ENCODE data around the gene SYT14.
"Not testable (repeated sequence)": the region's sequence is repeated elsewhere in the genome, so short reads cannot be mapped to it uniquely, and the experiment has no call there.

Gene SYT14

GRCh38 chr1:209945377-209945776 lies 7.4 kb downstream of the SYT14 start:
- no peak for DNase-seq

GRCh38 chr1:209948155-209948554 lies 10.1 kb downstream of the SYT14 start:
- no peak for DNase-seq

- DNase-seq, result no peak
These were observed 18.1 kb downstream of the SYT14 start for GRCh38 chr1:209956116-209956515.

DNA sequence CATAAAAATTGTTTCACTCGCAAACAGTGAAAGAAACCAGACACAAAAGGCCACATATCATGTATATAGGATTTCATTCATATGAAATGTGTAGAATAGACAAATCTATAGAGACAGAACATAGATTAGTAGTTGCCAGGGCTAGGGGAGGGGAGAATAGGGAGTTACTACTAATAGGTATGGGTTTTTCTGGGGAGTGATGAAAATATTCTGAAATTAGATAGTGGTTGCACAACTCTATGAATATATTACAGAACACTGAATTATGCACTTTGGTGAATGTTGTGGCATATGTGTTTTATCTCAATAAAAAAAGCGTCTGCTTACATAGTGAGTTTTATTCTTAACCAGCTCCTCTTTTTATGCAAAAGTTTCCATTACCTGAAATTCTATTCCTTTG lies 21.6 kb downstream of the SYT14 start:
- DNase-seq, result no peak

DNA sequence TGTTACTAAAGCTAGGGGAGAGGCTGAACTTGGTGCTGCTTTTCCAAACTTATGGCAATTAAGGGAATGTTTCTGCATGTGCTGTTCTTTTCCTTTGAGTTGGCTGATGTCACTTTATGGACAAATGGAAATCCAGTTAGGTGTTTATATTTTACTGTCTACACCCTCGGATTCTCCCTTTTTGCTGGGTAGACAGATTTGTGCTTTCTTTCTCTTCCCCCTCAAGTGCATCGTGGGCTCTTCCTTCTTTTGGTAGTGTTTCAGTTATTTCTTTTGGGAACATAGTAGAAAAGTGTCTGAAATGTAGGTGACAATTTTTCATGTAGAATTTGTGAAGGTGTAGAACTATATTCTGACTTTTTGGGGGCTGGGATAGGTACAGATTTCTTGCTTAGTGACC lies 22.9 kb downstream of the SYT14 start:
- DNase-seq, result no peak

GRCh38 chr1:209962388-209962787 lies 24.4 kb downstream of the SYT14 start:
- DNase-seq, result no peak

DNA sequence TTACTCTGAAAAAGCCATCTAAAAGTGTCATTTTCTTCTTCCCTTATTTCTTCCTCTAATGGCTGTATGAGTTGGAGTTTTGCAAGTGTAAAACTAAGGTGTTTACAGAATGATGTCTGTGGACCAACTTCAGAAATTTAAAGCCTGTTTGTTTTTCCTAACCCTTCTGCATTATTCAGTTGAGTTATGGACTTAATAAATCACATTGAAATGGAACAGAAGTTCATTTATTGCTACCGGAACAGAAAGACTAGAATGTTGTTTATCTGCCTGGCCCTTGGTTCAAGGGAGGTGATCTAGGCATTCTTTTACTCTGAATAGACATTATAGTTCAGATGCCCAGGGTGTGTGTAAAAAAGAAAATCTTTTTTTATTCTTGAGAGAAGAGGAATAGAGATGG lies 24.8 kb downstream of the SYT14 start:
- no peak for DNase-seq

DNA sequence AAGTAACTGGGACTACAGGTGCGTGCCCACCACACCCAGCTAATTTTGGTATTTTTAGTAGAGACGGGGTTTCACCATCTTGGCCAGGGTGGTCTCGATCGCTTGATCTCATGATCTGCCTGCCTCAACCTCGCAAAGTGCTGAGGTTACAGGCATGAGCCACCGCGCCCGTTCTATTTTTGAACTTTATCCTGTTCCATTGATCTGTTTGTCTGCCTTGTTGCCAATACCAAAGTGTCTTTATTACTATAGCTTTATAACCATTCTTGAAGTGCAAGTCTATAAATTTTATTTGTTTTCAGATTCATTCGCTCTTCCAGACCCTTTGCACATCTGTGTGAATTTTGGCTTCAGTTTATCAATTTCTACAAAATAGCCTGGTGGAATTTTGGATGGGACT lies 28.0 kb downstream of the SYT14 start:
- DNase-seq, result no peak

DNA sequence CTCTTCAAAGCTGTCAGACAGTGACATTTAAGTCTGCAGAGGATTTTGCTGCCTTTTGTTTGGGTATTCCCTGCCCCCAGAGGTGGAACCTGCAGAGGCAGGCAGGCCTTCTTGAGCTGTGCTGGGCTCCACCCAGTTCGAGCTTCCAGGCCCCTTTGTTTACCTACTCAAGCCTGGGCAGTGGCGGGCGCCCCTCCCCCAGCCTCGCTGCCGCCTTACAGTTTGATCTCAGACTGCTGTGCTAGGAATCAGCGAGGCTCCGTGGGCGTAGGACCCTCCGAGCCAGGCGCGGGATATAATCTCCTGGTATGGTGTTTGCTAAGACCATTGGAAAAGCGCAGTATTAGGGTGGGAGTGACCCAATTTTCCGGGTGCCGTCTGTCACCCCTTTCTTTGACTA lies 40.7 kb downstream of the SYT14 start:
- not testable (repeated sequence) for DNase-seq

DNA sequence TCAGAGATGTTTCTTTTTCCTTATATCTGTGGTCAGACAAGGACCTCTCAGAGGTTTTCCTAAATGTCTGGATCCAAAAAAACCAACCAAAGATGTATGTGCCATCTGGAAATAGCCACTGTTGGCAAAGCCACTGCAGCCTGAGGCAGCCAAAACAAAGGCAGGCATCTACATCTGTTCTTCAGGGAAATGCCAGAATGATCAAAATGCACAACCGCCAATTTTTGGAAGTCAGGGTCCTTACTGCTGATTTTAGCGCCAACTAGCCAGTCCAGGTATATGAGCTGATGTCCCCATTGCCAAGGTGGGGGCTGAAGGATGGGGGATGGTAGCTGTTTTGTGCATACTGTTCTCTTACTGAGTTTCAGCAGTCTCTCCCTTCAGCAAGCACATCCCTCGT lies 45.9 kb downstream of the SYT14 start:
- no peak for DNase-seq

DNA sequence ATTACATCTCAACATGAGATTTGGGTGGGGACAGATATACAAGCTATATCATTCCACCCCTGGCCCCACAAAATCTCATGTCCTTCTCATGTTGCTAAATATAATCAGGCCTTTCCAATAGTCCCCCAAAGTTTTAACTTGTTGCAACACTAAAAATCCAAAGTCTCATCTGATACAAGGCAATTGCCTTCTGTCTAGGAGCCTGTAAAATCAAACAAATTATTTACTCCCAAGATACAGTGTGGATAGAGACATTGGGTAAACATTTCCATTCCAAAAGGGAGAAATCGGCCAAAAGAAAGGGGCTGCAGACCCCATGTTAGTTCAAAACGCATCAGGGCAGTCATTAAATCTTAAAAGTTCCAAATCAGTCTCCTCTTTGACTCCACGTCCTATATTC lies 47.0 kb downstream of the SYT14 start:
- DNase-seq, result no peak

GRCh38 chr1:209988706-209989105 lies 50.7 kb downstream of the SYT14 start:
- DNase-seq, result no peak

DNA sequence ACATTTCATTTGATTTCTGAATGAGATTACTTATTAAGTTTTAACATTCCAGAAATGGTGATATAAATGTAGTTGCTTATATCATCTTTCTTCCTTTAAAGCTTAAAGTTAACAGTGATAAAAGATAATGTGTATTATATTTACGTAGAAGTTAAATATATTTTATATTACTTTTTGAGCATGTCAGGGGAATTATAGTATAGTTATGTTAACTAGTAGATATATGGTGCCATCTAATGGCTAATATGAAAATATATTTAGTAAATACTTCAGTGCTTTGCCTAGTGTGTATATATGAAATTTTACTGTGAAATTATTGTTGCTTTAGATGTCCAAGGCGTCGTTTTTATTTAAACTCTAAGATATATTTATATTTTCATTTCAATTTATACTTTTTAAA lies 51.5 kb downstream of the SYT14 start:
- no peak for DNase-seq

- no peak for DNase-seq
These were observed 55.2 kb downstream of the SYT14 start for GRCh38 chr1:209993061-209993830.

DNA sequence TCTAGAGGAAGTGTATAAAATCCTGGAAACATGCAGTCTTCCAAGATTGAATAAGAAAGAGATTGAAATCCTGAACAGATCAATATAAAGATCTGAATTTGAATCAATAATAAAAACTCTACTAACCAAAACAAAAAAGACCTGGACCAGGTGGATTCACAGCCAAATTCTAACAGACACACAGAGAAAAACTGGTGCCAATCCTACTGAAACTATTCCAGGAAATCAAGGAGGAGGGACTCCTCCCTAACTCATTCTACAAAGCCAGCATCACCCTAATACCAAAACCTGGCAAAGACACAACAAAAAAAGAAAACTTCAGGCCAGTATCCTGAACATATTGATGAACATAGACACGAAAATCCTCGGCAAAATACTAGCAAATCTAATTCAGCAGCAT lies 58.3 kb downstream of the SYT14 start:
- DNase-seq, result no peak

- no peak for DNase-seq
These were observed 61.0 kb downstream of the SYT14 start for GRCh38 chr1:209999005-209999404.

DNA sequence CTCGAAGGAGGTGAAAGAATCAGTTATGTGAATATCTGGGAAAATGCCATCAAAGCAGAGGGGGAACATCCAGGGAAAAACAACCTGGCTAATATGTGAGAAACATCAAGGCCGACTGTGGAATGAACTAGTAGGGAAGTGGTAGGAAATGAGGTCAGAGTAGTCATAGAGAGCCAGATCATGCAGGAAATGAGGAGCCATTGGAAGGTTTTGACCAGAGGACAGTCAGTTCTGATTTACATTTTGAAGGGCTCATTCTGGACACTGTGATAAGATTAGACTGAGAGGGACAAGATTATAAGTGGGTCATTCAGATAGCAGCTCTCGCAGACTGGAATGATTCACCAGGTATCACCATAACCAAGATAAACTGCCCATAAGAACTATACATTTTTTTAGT lies 63.7 kb downstream of the SYT14 start:
- no peak for DNase-seq

DNA sequence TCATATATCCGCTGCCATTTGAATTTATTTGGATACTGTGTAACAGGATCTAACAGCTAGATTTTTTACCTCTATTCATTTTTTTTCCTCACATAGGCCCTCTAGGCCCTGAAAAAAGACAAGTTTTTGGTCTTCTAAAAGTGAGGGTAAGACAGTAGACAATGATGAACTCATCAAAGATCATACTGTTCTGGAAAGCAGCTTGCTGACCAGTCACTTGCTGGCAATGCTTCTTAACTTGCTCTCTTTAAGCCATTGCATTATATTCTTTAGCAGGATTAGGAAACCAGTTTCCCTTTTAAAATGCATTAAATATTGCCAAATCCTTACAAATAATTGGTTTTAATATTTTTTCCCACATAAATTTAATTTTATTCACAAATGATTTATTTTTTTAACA lies 65.5 kb downstream of the SYT14 start:
- DNase-seq, result no peak

DNA sequence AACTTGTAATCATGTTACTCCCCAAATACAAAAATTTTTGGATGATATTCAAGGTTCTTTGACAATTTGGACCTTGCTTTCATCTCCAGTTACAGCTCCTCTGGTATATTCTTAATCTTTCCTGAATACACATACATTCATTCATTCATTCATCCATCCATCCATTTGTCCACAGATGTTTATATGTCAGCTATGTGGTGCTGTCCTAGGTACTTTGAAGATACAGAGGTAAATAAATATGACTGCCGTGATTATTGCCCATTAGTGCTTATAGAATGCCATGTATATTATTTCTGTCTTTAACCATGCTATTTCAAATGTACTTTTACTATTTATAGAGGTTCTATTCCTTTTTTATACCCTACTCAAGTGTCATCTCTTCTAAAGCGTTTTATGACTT lies 72.1 kb downstream of the SYT14 start:
- DNase-seq, result no peak

DNA sequence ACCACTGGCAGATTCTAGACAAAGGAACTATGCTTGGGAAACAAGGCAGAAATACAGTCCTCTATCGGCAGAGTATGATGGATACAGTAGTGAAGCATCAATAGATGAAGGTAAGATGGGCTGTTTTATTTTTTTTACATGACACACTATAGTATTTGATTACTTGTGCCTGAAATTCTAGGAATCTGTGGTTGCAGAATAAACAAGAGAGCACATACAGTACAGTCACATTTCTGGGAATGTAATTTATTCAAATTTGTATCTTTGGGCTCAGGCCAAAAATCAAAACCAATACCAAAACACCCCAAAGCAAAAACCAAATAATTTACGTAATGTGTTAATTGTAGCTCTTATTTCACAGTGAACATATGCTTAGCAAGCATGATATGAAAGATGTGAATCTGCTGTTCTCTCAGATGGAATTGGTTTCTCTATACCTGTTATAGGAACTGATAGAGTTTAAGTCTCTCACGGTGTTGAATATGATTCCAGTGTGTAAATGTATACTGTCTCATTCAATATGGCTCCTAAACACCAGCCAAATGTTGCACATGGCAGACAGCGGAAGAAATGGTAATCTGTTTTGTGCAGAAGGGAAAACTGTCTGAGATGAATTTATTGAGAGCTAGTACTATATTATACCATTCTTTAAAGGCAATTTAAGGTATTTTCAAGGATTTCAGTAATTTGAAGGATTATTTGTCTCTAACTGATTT lies 83.3 kb downstream of the SYT14 start:
- no peak for DNase-seq

GRCh38 chr1:210022044-210022443 lies 84.0 kb downstream of the SYT14 start:
- no peak for DNase-seq

DNA sequence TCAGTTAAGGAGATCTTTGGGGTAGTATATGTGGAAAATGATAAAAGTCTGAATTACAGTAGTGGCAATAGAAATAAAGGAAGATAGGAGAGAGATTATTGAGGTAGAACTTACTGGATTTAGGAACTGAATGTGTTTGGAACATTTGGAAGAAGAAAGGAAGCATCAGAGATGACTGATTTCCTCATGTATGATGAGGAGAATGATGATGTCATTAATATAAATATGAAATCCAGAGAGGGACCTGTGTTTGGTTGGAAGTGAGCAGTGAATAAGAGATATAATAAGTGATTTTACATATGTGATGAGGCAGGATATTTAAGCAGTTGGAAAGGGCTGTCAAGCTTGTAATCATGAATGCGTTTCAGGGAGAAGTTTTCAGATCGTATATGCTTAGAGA lies 86.3 kb downstream of the SYT14 start:
- no peak for DNase-seq

DNA sequence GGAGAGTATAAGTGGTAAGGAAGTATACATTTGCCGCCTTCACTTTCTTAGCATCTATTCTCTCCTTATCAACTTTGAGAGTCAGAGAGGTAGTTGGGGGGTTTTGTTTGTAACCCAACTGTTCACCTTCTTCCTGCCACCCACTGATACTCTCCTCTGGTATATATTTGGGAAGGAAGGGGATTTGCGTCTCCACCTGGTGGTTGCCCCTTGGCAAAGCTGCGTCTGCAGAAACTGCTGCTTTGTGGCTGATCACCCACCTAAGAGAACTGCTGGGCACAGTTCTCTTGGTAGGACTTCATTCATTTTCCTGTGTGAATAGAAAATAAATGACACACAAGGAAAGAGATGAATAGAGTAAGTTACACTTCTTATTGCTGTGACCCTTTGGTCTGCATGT lies 87.0 kb downstream of the SYT14 start:
- no peak for DNase-seq

DNA sequence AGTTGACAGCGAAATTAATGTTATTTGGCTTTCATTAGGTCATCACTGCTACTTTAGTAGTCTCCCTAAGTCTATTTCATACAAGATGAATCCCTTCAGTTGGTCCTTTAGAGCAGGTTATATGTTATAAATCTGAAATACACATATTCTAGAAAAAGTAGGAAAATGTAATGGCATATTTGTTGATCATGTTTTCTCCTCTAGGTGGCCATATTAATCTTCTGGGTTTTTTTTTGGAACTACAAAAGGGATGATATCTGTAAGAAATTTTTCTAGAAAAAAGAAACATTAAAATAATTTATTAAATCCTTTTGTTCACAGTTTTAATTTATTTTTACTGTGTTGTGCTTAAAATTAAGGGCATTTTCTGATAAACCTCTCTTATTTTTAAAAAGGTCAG lies 87.9 kb downstream of the SYT14 start:
- DNase-seq, result no peak

- DNase-seq, result no peak
These were observed 90.0 kb downstream of the SYT14 start for GRCh38 chr1:210027994-210028393.
